H1 (cell line): ENCODE measurements around the gene LHFPL2. TPM values are rescaled to one million over a fixed set of nuclear protein-coding genes. Genes with fewer than 3 reads are reported as not detected.

Source experiments
- CTCF ChIA-PET: fragments of 300-600 bp; sonication (Branson Sonifier 250); formaldehyde crosslinking; loops from one replicate; lab custom pipeline; 2021; ENCODE audit not compliant: partially characterized antibody; lab: Charles Lee
- POLR2A ChIA-PET: fragments of 300-600 bp; sonication (Branson Sonifier 250); formaldehyde crosslinking; loops from one replicate; lab custom pipeline; 2021; ENCODE audit warnings: inconsistent platforms; ENCODE audit not compliant: partially characterized antibody; lab: Charles Lee
- DNase-seq, 2 experiments: peaks; one replicate each; pipeline versions ENCODE4 v3.0.0 to v3.0.0-alpha.2; 2010 to 2022; ENCODE audit warnings: low spot score in 2 of 2, low read depth in 1 of 2, mixed read lengths in 1 of 2
- FAIRE-seq: peaks from 2 replicates; lab custom pipeline; 2011; peaks lifted over from hg19 to GRCh38; lab: Jason Lieb, UNC
- H2AFZ ChIP-seq: 2 replicates; pipeline ENCODE4 v1.8.1; 2012; ENCODE audit warnings: low read length, inconsistent platforms
- H2AK5ac ChIP-seq: 2 replicates; pipeline ENCODE4 v1.6.1; 2013; ENCODE audit warnings: low read depth, low read length
- H2BK120ac ChIP-seq: replicated peaks from 2 replicates; pipeline ENCODE3; 2013; ENCODE audit warnings: low read depth, low read length, inconsistent platforms
- H2BK12ac ChIP-seq: 2 replicates; pipeline ENCODE4 v1.6.1; 2013; ENCODE audit warnings: low read depth, low read length
- H2BK15ac ChIP-seq: 2 replicates; pipeline ENCODE4 v1.6.1; 2013; ENCODE audit warnings: low read length
- H2BK20ac ChIP-seq: 2 replicates; pipeline ENCODE4 v1.6.1; 2013; ENCODE audit warnings: low read length
- H2BK5ac ChIP-seq: 2 replicates; pipeline ENCODE4 v1.6.1; 2013; ENCODE audit warnings: low read depth, low read length
- H3K14ac ChIP-seq: 2 replicates; pipeline ENCODE4 v1.6.1; 2013; ENCODE audit warnings: inconsistent platforms; ENCODE audit not compliant: insufficient read length
- H3K18ac ChIP-seq: 2 replicates; pipeline ENCODE4 v1.6.1; 2013; ENCODE audit warnings: low read length; ENCODE audit errors: extremely low read depth
- H3K23ac ChIP-seq: 2 replicates; pipeline ENCODE4 v1.6.1; 2013; ENCODE audit warnings: inconsistent platforms; ENCODE audit not compliant: insufficient read length
- H3K23me2 ChIP-seq: 2 replicates; pipeline ENCODE4 v1.6.1; 2013; ENCODE audit warnings: low read depth, low read length
- H3K27ac ChIP-seq: 2 replicates; pipeline ENCODE4 v1.6.1; 2011; ENCODE audit warnings: low read depth, low read length, inconsistent platforms
- H3K27me3 ChIP-seq, 4 experiments: replicated peaks in 1 of 4; 1 replicate in 1 of 4; 2 replicates in 3 of 4; pipeline versions ENCODE4 v1.6.1 to v1.8.1; 2011 to 2013; ENCODE audit warnings: low read length in 3 of 4, mild to moderate bottlenecking in 3 of 4, inconsistent platforms in 2 of 4, mixed read lengths in 2 of 4, moderate library complexity in 1 of 4; ENCODE audit not compliant: control insufficient read depth in 3 of 4, insufficient read depth in 3 of 4; ENCODE audit errors: extremely low read depth in 1 of 4
- H3K36me3 ChIP-seq, 4 experiments: 2 replicates each; pipeline versions ENCODE4 v1.6.1 to v1.8.1; 2011 to 2013; ENCODE audit warnings: mild to moderate bottlenecking in 4 of 4, low read length in 3 of 4, moderate library complexity in 2 of 4, control low read depth in 1 of 4, inconsistent platforms in 1 of 4; ENCODE audit not compliant: insufficient read depth in 4 of 4, control insufficient read depth in 2 of 4
- H3K4ac ChIP-seq: replicated peaks from 2 replicates; pipeline ENCODE3; 2013; ENCODE audit warnings: low read length, low read depth, mixed read lengths, inconsistent platforms; ENCODE audit not compliant: insufficient read length
- H3K4me1 ChIP-seq, 4 experiments: replicated peaks in 1 of 4; 1 replicate in 1 of 4; 2 replicates in 3 of 4; pipeline versions ENCODE4 v1.6.1 to v1.8.1; 2011 to 2013; ENCODE audit warnings: low read length in 3 of 4, inconsistent platforms in 2 of 4, mixed read lengths in 1 of 4; ENCODE audit not compliant: insufficient read depth in 4 of 4, control insufficient read depth in 3 of 4
- H3K4me2 ChIP-seq, 2 experiments: 2 replicates each; pipeline versions ENCODE4 v1.6.1 to v1.8.1; 2011 to 2013; ENCODE audit warnings: low read depth in 2 of 2, low read length in 2 of 2, control low read depth in 1 of 2, inconsistent platforms in 1 of 2, mild to moderate bottlenecking in 1 of 2; ENCODE audit not compliant: insufficient read depth in 1 of 2
- H3K4me3 ChIP-seq, 4 experiments: fragments of 200-600, 300-600 bp in 1 of 4; sonication (generic), shearing (Covaris generic), sonication (Bioruptor Twin) in 1 of 4; 2 replicates each; pipeline versions ENCODE4 v1.5.1 to v1.8.1; 2011 to 2016; ENCODE audit warnings: low read length in 4 of 4, low read depth in 3 of 4, control low read depth in 2 of 4, inconsistent platforms in 2 of 4, mild to moderate bottlenecking in 2 of 4, mixed read lengths in 1 of 4, moderate library complexity in 1 of 4; ENCODE audit not compliant: insufficient read depth in 2 of 4; ENCODE audit errors: extremely low read depth in 1 of 4
- H3K56ac ChIP-seq: replicated peaks from 2 replicates; pipeline ENCODE3; 2013; ENCODE audit warnings: low read depth, mild to moderate bottlenecking, mixed read lengths, low read length, inconsistent platforms; ENCODE audit not compliant: insufficient read length
- H3K79me1 ChIP-seq: 2 replicates; pipeline ENCODE4 v1.6.1; 2013; ENCODE audit warnings: low read depth, low read length, control low read depth
- H3K79me2 ChIP-seq, 2 experiments: 2 replicates each; pipeline versions ENCODE4 v1.6.1 to v1.8.1; 2012 to 2013; ENCODE audit warnings: low read length in 2 of 2, mild to moderate bottlenecking in 2 of 2, inconsistent platforms in 1 of 2; ENCODE audit not compliant: insufficient read depth in 2 of 2, control insufficient read depth in 1 of 2
- H3K9ac ChIP-seq, 4 experiments: replicated peaks in 1 of 4; 1 replicate in 1 of 4; 2 replicates in 3 of 4; pipeline versions ENCODE4 v1.6.1 to v1.8.1; 2011 to 2013; ENCODE audit warnings: low read depth in 3 of 4, low read length in 3 of 4, control low read depth in 2 of 4, mild to moderate bottlenecking in 2 of 4, moderate library complexity in 2 of 4, inconsistent platforms in 1 of 4; ENCODE audit errors: extremely low read depth in 1 of 4
- H3K9me3 ChIP-seq, 2 experiments: 2 replicates each; pipeline versions ENCODE4 v1.6.1 to v1.8.1; 2012 to 2013; ENCODE audit warnings: mild to moderate bottlenecking in 2 of 2, moderate library complexity in 2 of 2, control low read depth in 1 of 2, inconsistent platforms in 1 of 2, low read depth in 1 of 2, low read length in 1 of 2, mixed read lengths in 1 of 2; ENCODE audit not compliant: insufficient read depth in 2 of 2
- H4K20me1 ChIP-seq, 2 experiments: replicated peaks in 1 of 2; 2 replicates each; pipeline versions ENCODE3 to v1.8.1; 2011 to 2013; ENCODE audit warnings: inconsistent platforms in 2 of 2, low read length in 2 of 2, mild to moderate bottlenecking in 1 of 2; ENCODE audit not compliant: insufficient read depth in 2 of 2, control insufficient read depth in 1 of 2
- H4K5ac ChIP-seq: 2 replicates; pipeline ENCODE4 v1.6.1; 2013; ENCODE audit warnings: low read length, low read depth, mixed read lengths, inconsistent platforms; ENCODE audit not compliant: insufficient read length
- H4K8ac ChIP-seq: 2 replicates; pipeline ENCODE4 v1.8.0; 2013; ENCODE audit warnings: mild to moderate bottlenecking, moderate library complexity, low read length, inconsistent platforms; ENCODE audit not compliant: insufficient read depth; ENCODE audit errors: extremely low read depth
- H4K91ac ChIP-seq: replicated peaks from 2 replicates; pipeline ENCODE3; 2013; ENCODE audit warnings: low read length, mixed read lengths, inconsistent platforms; ENCODE audit not compliant: insufficient read length
- EGR1 ChIP-seq: IDR thresholded peaks from 2 replicates; pipeline ENCODE4 v1.6.1; 2011; ENCODE audit warnings: low read depth, low read length, borderline replicate concordance
- EP300 ChIP-seq, 2 experiments: IDR thresholded peaks; 1 replicate in 1 of 2; 2 replicates in 1 of 2; pipeline ENCODE4 v1.6.1; 2011 to 2012; ENCODE audit warnings: low read depth in 2 of 2, low read length in 2 of 2, mild to moderate bottlenecking in 2 of 2, borderline replicate concordance in 1 of 2, inconsistent platforms in 1 of 2, moderate library complexity in 1 of 2
- FOSL1 ChIP-seq: IDR thresholded peaks from 2 replicates; pipeline ENCODE4 v1.6.1; 2011; ENCODE audit warnings: mild to moderate bottlenecking, low read depth, low read length, moderate library complexity; ENCODE audit not compliant: insufficient read depth
- JUN ChIP-seq: IDR thresholded peaks from 2 replicates; pipeline ENCODE4 v1.6.1; 2011; ENCODE audit warnings: low read depth, mild to moderate bottlenecking, improper control_type of control experiment, low read length
- KDM5A ChIP-seq: fragments of 200-600 bp; IDR thresholded peaks from 2 replicates; pipeline ENCODE4 v1.7.1; 2012; ENCODE audit warnings: mild to moderate bottlenecking, low read length, inconsistent platforms, mixed read lengths
- NRF1 ChIP-seq: IDR thresholded peaks from 2 replicates; pipeline ENCODE4 v1.6.1; 2011; ENCODE audit warnings: mild to moderate bottlenecking, low read depth, low read length, improper control_type of control experiment
- POLR2AphosphoS5 ChIP-seq: IDR thresholded peaks from 2 replicates; pipeline ENCODE4 v1.6.1; 2011; ENCODE audit warnings: low read depth, low read length
- RAD21 ChIP-seq, 2 experiments: IDR thresholded peaks in 1 of 2; conservative IDR thresholded peaks in 1 of 2; 2 replicates each; pipeline ENCODE4 v1.6.1; 2011; ENCODE audit warnings: low read depth in 2 of 2, low read length in 2 of 2, improper control_type of control experiment in 1 of 2, inconsistent platforms in 1 of 2, mild to moderate bottlenecking in 1 of 2, moderate library complexity in 1 of 2
- TAF1 ChIP-seq: IDR thresholded peaks from 2 replicates; pipeline ENCODE4 v1.6.1; 2011; ENCODE audit warnings: mild to moderate bottlenecking, low read depth, low read length
- WGBS, 2 experiments: shearing (Covaris generic) in 1 of 2; methylation state at CpG; one replicate each; pipeline versions ENCODE4 v1.1.6 to v1.1.7; 2013 to 2015; ENCODE audit warnings: low lambda C conversion rate in 2 of 2, mixed read lengths in 2 of 2, inconsistent platforms in 1 of 2, low coverage in 1 of 2, missing lambda C conversion rate in 1 of 2; ENCODE audit not compliant: insufficient replicate concordance in 2 of 2, insufficient coverage in 1 of 2, insufficient read length in 1 of 2; ENCODE audit errors: extremely low coverage in 1 of 2, missing lambda C conversion rate in 1 of 2; 5-methylcytosine and 5-hydroxymethylcytosine counted together
- polyA plus RNA-seq, 7 experiments: library from polyadenylated mRNA; depleted of rRNA in 3 of 7; stranded (reverse) in 5 of 7; unstranded in 2 of 7; fragments of >200 nt in 5 of 7; fragments of 200-250 nt in 2 of 7; gene quantifications; 1 replicate in 5 of 7; 2 replicates in 1 of 7; 4 replicates in 1 of 7; pipeline versions ENCODE4 v1.2.1 to v1.2.3, GENCODE V29; 2011 to 2013; ENCODE audit warnings: missing spikeins in 2 of 7, mixed read lengths in 2 of 7
- total RNA-seq: library from RNA; stranded (reverse); fragmentation: NEBNext Ultra II Directional; extraction: Animal tissue kit (Norgen Biotek cat#: 25700); gene quantifications from 2 replicates; pipeline ENCODE4 v1.2.1, GENCODE V29; 2021
- TF ChIP-seq, protein P1 (sequence below): IDR thresholded peaks from 2 replicates; pipeline ENCODE4 v1.6.1; 2011; ENCODE audit warnings: low read depth, mild to moderate bottlenecking, low read length; ENCODE audit not compliant: insufficient read depth
- TF ChIP-seq, protein P2 (sequence below), 3 experiments: IDR thresholded peaks; 1 replicate in 2 of 3; 2 replicates in 1 of 3; pipeline versions ENCODE4 v1.5.1 to v1.6.1; 2011; ENCODE audit warnings: low read length in 3 of 3, mild to moderate bottlenecking in 3 of 3, inconsistent platforms in 2 of 3, low read depth in 1 of 3, moderate library complexity in 1 of 3; ENCODE audit not compliant: insufficient read depth in 1 of 3; ENCODE audit errors: control extremely low read depth in 1 of 3

LHFPL2 gene
- total and polyA plus RNA-seq, 2 of the 8 experiments (the other 6 are each of a cell fraction or from before 2014, with no cell fraction given), result 9.6 to 43.0 TPM

DNA sequence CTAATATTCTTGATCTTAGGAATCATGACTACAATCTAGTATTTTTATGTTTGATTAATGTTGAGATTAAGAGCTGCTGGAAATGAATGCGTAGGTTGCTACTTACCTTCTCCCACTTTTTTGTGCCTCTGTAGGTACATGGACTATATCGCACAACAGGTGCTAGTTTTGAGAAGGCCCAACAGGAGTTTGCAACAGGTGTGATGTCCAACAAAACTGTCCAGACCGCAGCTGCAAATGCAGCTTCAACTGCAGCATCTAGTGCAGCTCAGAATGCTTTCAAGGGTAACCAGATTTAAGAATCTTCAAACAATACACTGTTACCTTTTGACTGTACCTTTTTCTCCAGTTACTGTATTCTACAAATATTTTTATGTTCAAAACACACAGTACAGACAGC lies 173.2 kb downstream of the LHFPL2 start:
- no peak overlapping the region for H3K56ac ChIP-seq
- H2BK15ac ChIP-seq, result no peak overlapping the region
- no peaks in the 10 kb centered on the region for H3K9me3 ChIP-seq
- H4K5ac ChIP-seq, result no peak overlapping the region
- no peaks in the 10 kb centered on the region for H3K79me1 ChIP-seq
- H3K36me3 ChIP-seq, result peaks cover 0 to 3% (median under 1%) of the 10 kb centered on the region in 4 experiments; a peak in 1 of 8 replicates
- H3K23ac ChIP-seq, result no peak overlapping the region
- H4K20me1 ChIP-seq, result no peaks in the 10 kb centered on the region
- H2AFZ ChIP-seq, result no peak overlapping the region
- no peaks in the 10 kb centered on the region for H3K23me2 ChIP-seq
- H3K27me3 ChIP-seq, result no peaks in the 10 kb centered on the region
- H2BK12ac ChIP-seq, result no peak overlapping the region
- H2BK20ac ChIP-seq, result no peak overlapping the region
- no peak overlapping the region for H2AK5ac ChIP-seq
- ChIA-PET CTCF (interaction anchor here (1.0 kb wide), 1 partner anchor 8 kb away, joined by 3 read pairs; no protein-coding TSS in a partner anchor), POLR2A (no interaction called here)
- no peak overlapping the region for H3K9ac ChIP-seq
- no peak overlapping the region for H4K91ac ChIP-seq
- no peak overlapping the region for H2BK5ac ChIP-seq
- no peak overlapping the region for H4K8ac ChIP-seq
- H3K14ac ChIP-seq, result no peak overlapping the region
- no peak for DNase-seq
- H2BK120ac ChIP-seq, result no peak overlapping the region
- FAIRE-seq, result no peak
- H3K18ac ChIP-seq, result no peak overlapping the region
- no peak overlapping the region for H3K4me3 ChIP-seq
- H3K4me1 ChIP-seq, result no peaks in the 10 kb centered on the region
- H3K79me2 ChIP-seq, result no peaks in the 10 kb centered on the region
- TF ChIP-seq, protein P1, sequence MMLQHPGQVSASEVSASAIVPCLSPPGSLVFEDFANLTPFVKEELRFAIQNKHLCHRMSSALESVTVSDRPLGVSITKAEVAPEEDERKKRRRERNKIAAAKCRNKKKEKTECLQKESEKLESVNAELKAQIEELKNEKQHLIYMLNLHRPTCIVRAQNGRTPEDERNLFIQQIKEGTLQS, result no peak
- TF ChIP-seq EP300 (IDR thresholded peaks at IDR 0.05; ENCODE audit: borderline replicate concordance in 1 of 2, low read depth in 2 of 2, low read length in 2 of 2) (no peak), NRF1 (no peak), POLR2AphosphoS5 (no peak), FOSL1 (no peak), KDM5A (no peak), RAD21 (IDR thresholded peaks at IDR 0.05 in 1 of 2, conservative IDR thresholded peaks at IDR 0.05 in 1 of 2; ENCODE audit: low read depth in 2 of 2, low read length in 2 of 2) (no peak), TAF1 (no peak), EGR1 (no peak), JUN (no peak)
- TF ChIP-seq, protein P2, sequence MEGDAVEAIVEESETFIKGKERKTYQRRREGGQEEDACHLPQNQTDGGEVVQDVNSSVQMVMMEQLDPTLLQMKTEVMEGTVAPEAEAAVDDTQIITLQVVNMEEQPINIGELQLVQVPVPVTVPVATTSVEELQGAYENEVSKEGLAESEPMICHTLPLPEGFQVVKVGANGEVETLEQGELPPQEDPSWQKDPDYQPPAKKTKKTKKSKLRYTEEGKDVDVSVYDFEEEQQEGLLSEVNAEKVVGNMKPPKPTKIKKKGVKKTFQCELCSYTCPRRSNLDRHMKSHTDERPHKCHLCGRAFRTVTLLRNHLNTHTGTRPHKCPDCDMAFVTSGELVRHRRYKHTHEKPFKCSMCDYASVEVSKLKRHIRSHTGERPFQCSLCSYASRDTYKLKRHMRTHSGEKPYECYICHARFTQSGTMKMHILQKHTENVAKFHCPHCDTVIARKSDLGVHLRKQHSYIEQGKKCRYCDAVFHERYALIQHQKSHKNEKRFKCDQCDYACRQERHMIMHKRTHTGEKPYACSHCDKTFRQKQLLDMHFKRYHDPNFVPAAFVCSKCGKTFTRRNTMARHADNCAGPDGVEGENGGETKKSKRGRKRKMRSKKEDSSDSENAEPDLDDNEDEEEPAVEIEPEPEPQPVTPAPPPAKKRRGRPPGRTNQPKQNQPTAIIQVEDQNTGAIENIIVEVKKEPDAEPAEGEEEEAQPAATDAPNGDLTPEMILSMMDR (IDR thresholded peaks at IDR 0.05; ENCODE audit: control extremely low read depth in 1 of 3, insufficient read depth in 1 of 3, low read depth in 1 of 3, low read length in 3 of 3), result no peak
- no peak overlapping the region for H3K27ac ChIP-seq
- H3K4me2 ChIP-seq, result no peak overlapping the region
- 87% methylated on average over 3 of the region's 3 CpGs; no CpG with 5 or more reads in 1 of the 2 experiments for WGBS, 2 experiments
- no peak overlapping the region for H3K4ac ChIP-seq
